Right ventricle myocardium inferior (tissue), 1 donor: ENCODE data around the gene SPATA16. TPM values are rescaled to one million over a fixed set of nuclear protein-coding genes. Genes with fewer than 3 reads are reported as not detected.
"Not testable (repeated sequence)": the region's sequence is repeated elsewhere in the genome, so short reads cannot be mapped to it uniquely, and the experiment has no call there.

Experiments
- ATAC-seq: fragments of 200-7000 bp; cut with Tn5 transposase; one replicate; pipeline ENCODE4 v1.9.1; 2020; ENCODE audit warnings: mild to moderate bottlenecking, moderate library complexity
- DNase-seq: peaks from one replicate; pipeline ENCODE4 v3.0.0; 2021; ENCODE audit errors: missing footprints
- intact Hi-C: fragments of 100-400 bp; cut with DNase I; formaldehyde crosslinking; loops from one replicate; pipeline ENCODE4 v1.11.0; 2022
- long read RNA-seq: library from polyadenylated mRNA; unstranded; transcript quantifications from one replicate; pipeline ENCODE4 v2.0.0, GENCODE V29; 2021
- total RNA-seq: library from RNA; stranded (reverse); fragmentation: NEBNext Ultra II Directional; extraction: Animal tissue kit (Norgen Biotek cat#: 25700); gene quantifications from one replicate; pipeline ENCODE4 v1.2.1, GENCODE V29; 2021
- donor health status: DM: no; HTN: yes; CAD: no; lungs with severe emphysema.

Gene SPATA16, protein sequence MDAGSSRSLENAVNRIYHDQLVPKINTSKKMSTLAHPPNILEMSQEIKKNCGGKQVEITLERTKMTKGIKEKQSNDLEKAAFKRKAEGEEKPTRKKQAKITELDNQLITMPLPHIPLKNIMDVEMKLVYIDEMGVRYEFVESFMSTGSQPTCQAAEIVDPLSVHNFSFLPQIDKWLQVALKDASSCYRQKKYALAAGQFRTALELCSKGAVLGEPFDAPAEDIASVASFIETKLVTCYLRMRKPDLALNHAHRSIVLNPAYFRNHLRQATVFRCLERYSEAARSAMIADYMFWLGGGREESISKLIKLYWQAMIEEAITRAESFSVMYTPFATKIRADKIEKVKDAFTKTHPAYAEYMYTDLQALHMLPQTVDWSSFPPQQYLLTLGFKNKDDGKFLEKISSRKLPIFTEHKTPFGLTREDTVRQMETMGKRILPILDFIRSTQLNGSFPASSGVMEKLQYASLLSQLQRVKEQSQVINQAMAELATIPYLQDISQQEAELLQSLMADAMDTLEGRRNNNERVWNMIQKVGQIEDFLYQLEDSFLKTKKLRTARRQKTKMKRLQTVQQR
- not detected for total RNA-seq
- long read RNA-seq: 0 reads

- DNase-seq (peak; percentile 33), ATAC-seq (no peak)
- intact Hi-C loops: no loop called here
Measured at GRCh38 chr3:173140986-173141385, at the start of gene SPATA16. Gene SPATA16, minus strand, starts transcription at chr3:173141235. Its CDS starts 23,504 bp downstream, at chr3:173117731.

DNA sequence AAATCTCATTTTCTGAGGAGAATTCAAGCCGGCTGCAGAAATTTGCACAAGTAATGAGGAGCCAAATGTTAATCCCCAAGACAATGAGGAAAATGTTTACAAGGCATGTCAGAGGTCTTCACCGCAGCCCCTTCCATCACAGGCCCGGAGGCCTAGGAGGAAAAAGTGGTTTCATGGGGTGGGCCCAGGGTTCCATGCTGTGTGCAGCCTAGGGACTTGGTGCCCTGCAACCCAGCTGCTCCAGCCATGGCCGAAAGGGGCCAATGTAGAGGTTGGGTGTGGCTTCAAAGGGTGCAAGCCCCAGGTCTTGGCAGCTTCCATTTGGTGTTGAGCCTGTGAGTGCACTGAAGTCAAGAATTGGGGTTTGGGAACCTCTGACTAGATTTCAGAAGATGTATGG lies 42.0 kb upstream of the SPATA16 start:
- ATAC-seq, intact Hi-C loops, DNase-seq: not testable (repeated sequence)

DNA sequence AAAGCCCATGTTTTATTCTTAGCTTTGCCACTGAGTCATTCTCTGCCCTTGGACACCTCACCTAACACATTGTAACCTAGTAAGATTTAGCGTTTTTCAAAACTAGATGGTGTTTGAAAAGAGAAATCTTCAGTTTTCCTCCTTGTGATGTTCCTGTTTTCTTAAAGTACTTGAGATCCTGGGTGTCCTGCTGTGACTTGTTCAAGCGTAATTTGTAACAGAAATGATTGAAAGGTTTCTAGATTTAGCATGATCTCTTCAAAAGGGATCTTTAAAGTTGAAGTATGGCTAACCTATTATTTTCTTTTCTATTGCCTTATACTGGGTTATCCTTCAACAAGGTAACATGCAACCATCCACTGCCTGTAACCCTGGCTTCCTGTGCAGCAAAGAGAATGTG lies 32.6 kb upstream of the SPATA16 start:
- intact Hi-C loops: no loop called here
- ATAC-seq: no peak
- no peak for DNase-seq

- DNase-seq, ATAC-seq: not testable (repeated sequence)
Measured at GRCh38 chr3:173159139-173159538, 18.1 kb upstream of the SPATA16 start.

DNA sequence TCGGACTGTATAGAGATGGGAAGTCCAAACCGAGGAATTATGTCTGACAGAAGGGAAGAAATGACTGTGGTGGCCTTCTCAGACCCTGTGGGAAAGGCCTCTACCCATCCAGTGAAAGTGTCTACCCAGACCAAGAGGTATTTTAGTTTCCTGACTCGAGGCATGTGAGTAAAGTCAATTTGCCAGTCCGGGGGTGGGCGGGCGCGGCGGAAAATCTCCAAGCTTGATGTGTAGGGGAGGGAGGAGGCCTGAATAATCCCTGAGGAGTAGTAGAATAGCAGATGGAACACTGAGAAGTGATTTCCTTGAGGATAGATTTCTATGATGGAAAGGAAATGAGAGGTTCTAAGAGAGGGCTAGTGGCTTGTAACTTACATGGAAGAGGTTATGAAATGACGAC lies 15.5 kb upstream of the SPATA16 start:
- ATAC-seq, intact Hi-C loops: not testable (repeated sequence)
- peak; percentile 27 for DNase-seq

More at GRCh38 chr3:173159139-173159538, 18.1 kb upstream of the SPATA16 start:
- intact Hi-C loops: not testable (repeated sequence)

- intact Hi-C loops: no loop called here
- DNase-seq: no peak
- no peak for ATAC-seq
Measured at GRCh38 chr3:173153631-173154030, 12.6 kb upstream of the SPATA16 start.

DNA sequence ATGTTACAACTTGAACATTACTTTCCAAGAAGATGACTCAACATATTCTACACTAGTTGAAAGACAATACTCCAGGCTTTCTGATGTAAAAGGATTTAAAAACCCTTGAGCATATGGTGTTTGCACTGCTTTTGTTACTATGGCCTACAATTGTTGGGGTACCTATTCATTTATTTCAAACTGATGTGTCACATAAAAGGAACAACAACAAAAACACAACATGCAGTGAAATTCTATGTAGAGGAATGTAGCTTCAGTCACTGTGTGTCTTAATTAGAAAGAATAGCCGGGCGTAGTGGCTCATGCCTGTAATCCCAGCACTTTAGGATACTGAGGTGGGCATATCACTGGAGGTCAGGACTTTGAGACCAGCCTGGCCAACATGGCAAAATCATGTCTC lies 1.6 kb downstream of the SPATA16 start:
- DNase-seq: no peak
- intact Hi-C loops: no loop called here
- ATAC-seq: no peak

- ATAC-seq: no peak
- no peak for DNase-seq
- intact Hi-C loops: no loop called here
Measured at GRCh38 chr3:173138026-173138425, 3.0 kb downstream of the SPATA16 start.

GRCh38 chr3:173135059-173135458 lies 6.0 kb downstream of the SPATA16 start:
- ATAC-seq: no peak
- intact Hi-C loops: no loop called here
- no peak for DNase-seq

DNA sequence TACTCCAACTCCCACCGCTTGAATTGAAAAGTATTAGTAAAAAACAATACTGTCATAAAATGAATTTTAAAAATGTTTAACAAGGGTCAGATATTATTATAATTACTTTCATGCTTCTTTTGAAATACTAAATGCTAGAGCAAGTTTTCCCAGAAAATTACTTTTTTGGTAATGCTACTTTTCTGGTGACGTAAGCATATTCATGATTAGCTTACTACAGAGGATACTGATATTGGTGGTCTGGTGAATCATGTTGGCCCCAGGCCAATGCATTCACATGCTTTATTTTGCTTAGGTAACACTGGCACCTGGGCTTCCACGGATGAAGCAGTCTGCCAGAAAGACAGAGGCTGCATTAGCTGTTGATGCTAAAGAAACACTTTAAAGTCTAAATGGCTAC lies 12.4 kb downstream of the SPATA16 start:
- no peak for ATAC-seq
- intact Hi-C loops: no loop called here

GRCh38 chr3:173111321-173111720 lies 29.7 kb downstream of the SPATA16 start:
- no peak for ATAC-seq
- DNase-seq: no peak
- intact Hi-C loops: no loop called here

More for the DNA sequence above, 12.4 kb downstream of the SPATA16 start:
- no peak for DNase-seq

DNA sequence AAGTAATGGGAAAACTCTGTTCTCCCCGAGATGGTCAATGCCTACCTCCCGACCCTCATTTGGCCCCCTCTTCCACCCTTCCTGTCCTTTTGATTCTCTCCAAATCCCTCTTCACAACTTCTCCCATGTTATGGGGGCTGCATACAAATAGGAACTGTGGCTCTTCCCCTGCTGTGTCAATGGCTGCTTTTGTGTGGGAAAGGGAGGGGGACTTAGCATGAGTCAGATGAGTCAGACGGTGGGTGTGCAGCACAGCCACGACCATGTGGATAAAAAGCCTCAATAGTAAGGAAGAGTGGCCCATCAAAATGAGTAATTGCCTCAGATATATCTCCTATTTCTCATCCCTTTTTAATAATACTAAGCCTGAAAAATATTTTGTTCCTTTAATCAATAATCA lies 31.9 kb downstream of the SPATA16 start:
- intact Hi-C loops: no loop called here
- DNase-seq: no peak

GRCh38 chr3:173103469-173103868 lies 37.6 kb downstream of the SPATA16 start:
- no peak for ATAC-seq
- DNase-seq: peak; percentile 23
- intact Hi-C loops: no loop called here

More for the DNA sequence above, 31.9 kb downstream of the SPATA16 start:
- ATAC-seq: no peak

DNA sequence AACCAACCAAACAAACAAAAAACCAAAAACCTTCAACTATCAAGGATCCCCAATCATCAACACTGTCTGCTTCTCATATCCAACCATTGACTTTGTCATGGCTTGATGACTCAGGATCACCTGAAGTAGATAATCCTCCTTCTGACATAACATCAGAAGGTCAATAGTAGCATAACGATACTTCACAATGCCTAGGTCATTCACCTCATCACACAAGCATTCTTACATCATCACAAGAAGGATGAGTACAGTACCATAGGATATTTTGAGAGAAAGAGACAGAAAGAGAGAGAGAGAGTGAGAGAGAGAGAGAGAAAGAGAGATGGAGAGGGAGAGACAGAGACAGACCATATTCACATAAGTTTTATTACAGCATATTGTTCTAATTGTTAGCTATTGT lies 42.1 kb downstream of the SPATA16 start:
- intact Hi-C loops: no loop called here
- ATAC-seq (no peak), DNase-seq (no peak)

- DNase-seq: no peak
- intact Hi-C loops: no loop called here
- ATAC-seq: no peak
Measured at GRCh38 chr3:173096994-173097785, 43.8 kb downstream of the SPATA16 start.

GRCh38 chr3:173096140-173096539 lies 44.9 kb downstream of the SPATA16 start:
- DNase-seq: no peak
- intact Hi-C loops: no loop called here
- ATAC-seq: no peak

- intact Hi-C loops: no loop called here
Measured at GRCh38 chr3:173092038-173092437, 49.0 kb downstream of the SPATA16 start.

GRCh38 chr3:173090492-173090891 lies 50.5 kb downstream of the SPATA16 start:
- ATAC-seq (no peak), DNase-seq (no peak)
- intact Hi-C loops: no loop called here

More at GRCh38 chr3:173092038-173092437, 49.0 kb downstream of the SPATA16 start:
- DNase-seq (no peak), ATAC-seq (no peak)

DNA sequence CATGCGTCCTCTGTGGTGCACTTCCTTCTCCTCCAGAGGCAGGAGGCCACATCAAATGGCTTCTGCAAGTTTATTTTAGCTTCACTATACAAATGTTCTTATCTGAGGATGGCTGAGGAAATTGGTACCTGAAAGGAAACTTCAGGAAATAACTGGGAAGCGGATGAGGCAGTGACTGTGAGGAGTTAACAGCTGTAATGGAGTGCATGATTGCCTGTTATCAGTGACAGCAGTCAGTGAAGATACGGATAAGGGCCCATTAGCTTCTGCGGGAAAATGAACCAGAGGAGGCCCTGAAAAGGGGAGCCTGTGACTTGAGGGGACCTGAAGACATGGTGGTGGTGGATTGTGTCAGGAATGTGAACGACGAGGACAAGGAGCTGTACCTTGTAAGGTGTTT lies 51.8 kb downstream of the SPATA16 start:
- DNase-seq (no peak), ATAC-seq (no peak)
- intact Hi-C loops: no loop called here
